Endothelial cell (in vitro differentiated cells): ENCODE measurements around the gene C16orf90. TPM values are rescaled to one million over a fixed set of nuclear protein-coding genes. Genes with fewer than 3 reads are reported as not detected.
A peak's percentile ranks its signal among the peaks of the same experiment; 100 is the strongest.

Experiments used
- DNase-seq: peaks from one replicate; pipeline ENCODE4 v3.0.0; 2021; ENCODE audit warnings: low spot score
- H3K27ac Mint-ChIP-seq: one replicate; pipeline ENCODE4 v1.8.0; 2021; ENCODE audit warnings: mixed read lengths, inconsistent platforms; ENCODE audit not compliant: unreplicated experiment
- H3K27me3 Mint-ChIP-seq: one replicate; pipeline ENCODE4 v1.8.0; 2021; ENCODE audit warnings: mild to moderate bottlenecking, moderate library complexity, mixed read lengths, inconsistent platforms; ENCODE audit not compliant: unreplicated experiment
- H3K36me3 Mint-ChIP-seq: one replicate; pipeline ENCODE4 v1.8.0; 2021; ENCODE audit warnings: mild to moderate bottlenecking, low read depth, mixed read lengths, inconsistent platforms; ENCODE audit not compliant: unreplicated experiment
- H3K4me1 Mint-ChIP-seq: one replicate; pipeline ENCODE4 v1.8.0; 2021; ENCODE audit warnings: mild to moderate bottlenecking, mixed read lengths, inconsistent platforms; ENCODE audit not compliant: unreplicated experiment
- H3K4me3 Mint-ChIP-seq: one replicate; pipeline ENCODE4 v1.8.0; 2021; ENCODE audit warnings: mild to moderate bottlenecking, mixed read lengths, inconsistent platforms; ENCODE audit not compliant: unreplicated experiment
- H3K9me3 Mint-ChIP-seq: one replicate; pipeline ENCODE4 v1.8.0; 2021; ENCODE audit warnings: mixed read lengths, inconsistent platforms; ENCODE audit not compliant: unreplicated experiment
- total RNA-seq: library from RNA; stranded (reverse); fragmentation: NEBNext Ultra II Directional; extraction: Animal tissue kit (Norgen Biotek cat#: 25700); gene quantifications from one replicate; pipeline ENCODE4 v1.2.1, GENCODE V29; 2021; ENCODE audit not compliant: unreplicated experiment
- TF ChIP-seq, protein P1 (sequence below): fragments of 200-600 bp; sonication (generic); IDR thresholded peaks from one replicate; pipeline ENCODE4 v1.5.0; 2021; ENCODE audit warnings: antibody characterized with exemption; ENCODE audit not compliant: unreplicated experiment

Gene C16orf90
- total RNA-seq, 1 donor from 2014 or later, result not detected

DNA sequence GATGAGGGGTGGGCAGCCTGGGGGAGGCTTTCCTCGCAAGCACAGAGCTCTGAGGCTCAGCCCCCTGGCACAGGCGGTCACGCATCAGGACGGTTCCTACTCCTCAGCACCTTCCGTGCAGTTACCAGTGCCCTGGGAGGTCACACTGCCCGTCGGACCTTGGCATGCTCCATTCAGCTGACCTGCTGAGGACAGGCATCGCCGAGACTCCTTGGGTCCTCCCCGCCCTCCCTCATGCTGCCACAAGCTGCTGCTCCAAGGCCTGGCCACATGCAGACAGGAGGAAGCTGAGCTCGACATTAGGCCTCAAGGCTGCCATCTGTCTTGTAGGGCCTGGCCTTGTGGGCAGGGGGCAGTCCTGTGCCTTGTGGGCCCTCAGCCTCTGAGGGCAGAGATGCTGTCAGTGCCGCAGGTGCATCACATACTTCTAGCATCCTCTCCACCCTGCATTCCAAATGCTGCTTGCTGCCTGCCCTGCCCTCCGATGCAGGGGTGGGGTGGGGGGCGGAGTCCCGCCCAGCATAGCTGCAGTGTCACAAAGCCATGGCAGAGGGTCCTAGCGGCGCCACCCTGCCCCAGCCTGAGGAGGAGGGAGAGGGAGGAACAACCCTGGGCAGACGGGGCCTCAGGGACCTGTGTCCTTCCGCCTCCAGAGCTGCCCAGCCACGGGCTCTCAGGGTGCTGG is 9.3 kb downstream of the C16orf90 start:
- H3K4me3 Mint-ChIP-seq, result no peak overlapping the region
- no peaks in the 10 kb centered on the region for H3K9me3 Mint-ChIP-seq
- H3K27ac Mint-ChIP-seq, result no peak overlapping the region
- peaks cover 14% of the 10 kb centered on the region for H3K27me3 Mint-ChIP-seq
- peaks cover 29% of the 10 kb centered on the region for H3K36me3 Mint-ChIP-seq
- TF ChIP-seq, protein P1, sequence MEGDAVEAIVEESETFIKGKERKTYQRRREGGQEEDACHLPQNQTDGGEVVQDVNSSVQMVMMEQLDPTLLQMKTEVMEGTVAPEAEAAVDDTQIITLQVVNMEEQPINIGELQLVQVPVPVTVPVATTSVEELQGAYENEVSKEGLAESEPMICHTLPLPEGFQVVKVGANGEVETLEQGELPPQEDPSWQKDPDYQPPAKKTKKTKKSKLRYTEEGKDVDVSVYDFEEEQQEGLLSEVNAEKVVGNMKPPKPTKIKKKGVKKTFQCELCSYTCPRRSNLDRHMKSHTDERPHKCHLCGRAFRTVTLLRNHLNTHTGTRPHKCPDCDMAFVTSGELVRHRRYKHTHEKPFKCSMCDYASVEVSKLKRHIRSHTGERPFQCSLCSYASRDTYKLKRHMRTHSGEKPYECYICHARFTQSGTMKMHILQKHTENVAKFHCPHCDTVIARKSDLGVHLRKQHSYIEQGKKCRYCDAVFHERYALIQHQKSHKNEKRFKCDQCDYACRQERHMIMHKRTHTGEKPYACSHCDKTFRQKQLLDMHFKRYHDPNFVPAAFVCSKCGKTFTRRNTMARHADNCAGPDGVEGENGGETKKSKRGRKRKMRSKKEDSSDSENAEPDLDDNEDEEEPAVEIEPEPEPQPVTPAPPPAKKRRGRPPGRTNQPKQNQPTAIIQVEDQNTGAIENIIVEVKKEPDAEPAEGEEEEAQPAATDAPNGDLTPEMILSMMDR, result no peak
- H3K4me1 Mint-ChIP-seq, result no peaks in the 10 kb centered on the region
- no peak for DNase-seq

DNA sequence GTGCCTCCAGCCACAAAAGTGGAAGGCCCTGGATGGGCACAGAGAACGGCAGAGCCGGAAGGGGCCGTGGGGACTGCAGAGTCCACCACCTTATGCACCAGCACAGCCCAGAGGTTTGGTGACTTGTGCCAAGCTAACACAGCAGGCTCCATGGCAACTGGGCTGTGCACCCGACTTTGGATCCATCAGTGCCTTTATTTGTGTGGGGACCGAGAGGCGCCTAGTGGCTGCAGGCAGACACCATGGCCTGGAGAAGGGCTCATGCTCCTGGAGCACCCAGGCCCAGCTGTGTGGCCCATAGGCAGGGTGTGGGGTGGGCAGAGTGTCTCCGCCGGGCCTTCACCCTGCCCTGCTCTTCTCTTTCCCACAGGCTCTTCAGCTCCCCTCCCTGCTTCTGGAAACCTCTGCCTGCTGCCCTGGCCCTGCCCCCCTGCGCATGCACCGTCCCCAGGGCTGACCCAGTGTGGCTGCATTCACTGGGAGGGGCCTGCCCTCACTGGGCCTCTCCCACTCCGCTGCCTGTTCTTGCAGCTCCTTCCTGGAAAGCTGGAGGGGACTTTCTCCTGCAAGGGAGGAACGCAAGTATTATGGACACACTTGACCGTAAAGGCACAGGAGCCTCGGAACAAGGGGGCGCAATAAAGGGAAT is 10.1 kb downstream of the C16orf90 start:
- Mint-ChIP-seq H3K27ac (no peak overlapping the region), H3K36me3 (peaks cover 31% of the 10 kb centered on the region), H3K9me3 (no peaks in the 10 kb centered on the region), H3K27me3 (peaks cover 14% of the 10 kb centered on the region), H3K4me3 (no peak overlapping the region), H3K4me1 (no peaks in the 10 kb centered on the region)
- TF ChIP-seq, protein P1, result no peak
- no peak for DNase-seq

DNA sequence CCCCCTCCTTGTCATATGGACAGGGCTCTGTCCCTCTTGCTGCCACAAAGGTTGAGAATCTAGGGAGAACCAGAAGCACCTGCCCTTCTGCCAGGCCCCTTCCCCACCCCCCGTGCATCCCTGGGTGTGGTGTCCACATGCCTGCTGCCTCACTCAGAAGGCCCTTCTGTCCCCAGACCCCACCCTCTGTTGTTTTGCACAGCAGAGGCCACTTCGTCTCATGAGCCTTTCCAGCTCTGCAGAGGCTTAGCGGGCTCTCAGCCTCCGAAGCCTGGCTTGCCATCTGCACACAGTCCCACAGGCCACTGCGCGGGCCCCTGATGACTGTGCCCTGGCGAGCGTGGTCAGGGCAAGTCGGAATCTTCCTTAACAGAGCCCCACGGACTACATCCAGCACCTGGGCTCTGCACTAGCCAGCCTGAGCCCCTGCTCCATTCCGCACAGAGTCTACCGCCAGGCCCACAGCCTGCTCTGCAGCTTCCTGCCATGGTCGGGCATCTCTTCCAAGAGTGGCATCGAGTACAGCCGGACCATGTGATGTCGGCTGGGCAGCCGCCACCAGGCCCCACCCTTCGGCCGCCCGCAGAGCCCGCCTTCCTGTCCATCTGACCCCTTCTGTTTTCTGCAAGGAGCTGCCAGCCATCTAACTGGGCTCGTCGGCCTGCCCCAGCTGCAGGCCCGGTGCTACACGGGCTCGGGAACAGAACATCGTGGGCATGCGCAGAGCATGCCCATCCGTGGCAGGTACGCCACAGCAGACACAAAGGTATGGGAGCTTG is 10.8 kb downstream of the C16orf90 start:
- Mint-ChIP-seq H3K4me3 (no peak overlapping the region), H3K4me1 (no peaks in the 10 kb centered on the region), H3K9me3 (no peaks in the 10 kb centered on the region), H3K36me3 (peaks cover 33% of the 10 kb centered on the region), H3K27me3 (peaks cover 14% of the 10 kb centered on the region), H3K27ac (no peak overlapping the region)
- TF ChIP-seq, protein P1, result no peak
- no peak for DNase-seq

DNA sequence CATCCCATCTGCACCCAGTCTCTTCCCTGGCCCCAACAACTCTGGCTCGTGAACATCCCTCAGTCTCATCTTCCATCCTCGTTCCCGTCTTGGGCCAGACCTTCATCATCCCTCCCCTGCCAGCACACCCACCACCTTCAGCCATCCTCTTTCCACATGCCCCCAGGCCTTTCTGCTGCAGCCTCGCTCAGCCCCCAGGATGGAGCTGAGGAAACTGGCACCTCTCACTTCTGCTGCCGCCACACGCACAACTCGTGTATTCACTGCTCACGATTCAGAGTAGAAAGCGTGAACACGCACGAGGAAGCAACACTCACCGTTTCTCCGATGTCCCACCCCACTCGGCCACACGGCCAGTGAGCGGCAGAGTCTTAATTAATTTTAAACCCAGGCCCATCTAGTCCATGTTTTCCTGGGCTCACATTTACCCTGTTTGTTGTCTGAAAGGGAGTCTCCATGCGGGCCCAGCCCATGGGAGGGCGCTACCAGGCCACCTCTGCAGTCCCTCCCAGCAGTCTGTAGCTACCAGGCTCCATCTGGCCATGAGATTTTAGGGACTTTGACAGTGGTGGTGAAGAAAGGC is 12.5 kb downstream of the C16orf90 start:
- no peaks in the 10 kb centered on the region for H3K4me1 Mint-ChIP-seq
- H3K27me3 Mint-ChIP-seq, result peaks cover 8% of the 10 kb centered on the region

More for the DNA sequence above, 12.5 kb downstream of the C16orf90 start:
- Mint-ChIP-seq H3K4me3 (peak overlapping the region; percentile 21), H3K27ac (peak overlapping the region; percentile 13), H3K9me3 (no peaks in the 10 kb centered on the region), H3K36me3 (peaks cover 37% of the 10 kb centered on the region)
- no peak for DNase-seq
- TF ChIP-seq, protein P1, result no peak
